HepG2 (cell line): ENCODE measurements around the gene B4GALT5. TPM values are rescaled to one million over a fixed set of nuclear protein-coding genes. Genes with fewer than 3 reads are reported as not detected.
A peak's percentile ranks its signal among the peaks of the same experiment; 100 is the strongest.

ENCODE experiments used
- CBX1 ChIP-seq: IDR thresholded peaks from one replicate; pipeline ENCODE4 v1.6.1; 2016; ENCODE audit warnings: antibody characterized with exemption, low read depth
- DR1 ChIP-seq: sonication (generic); formaldehyde crosslinking; IDR thresholded peaks from 2 replicates; pipeline ENCODE4 v1.8.0; 2021; ENCODE audit warnings: mild to moderate bottlenecking, missing genetic modification reagents, inconsistent platforms
- GZF1 ChIP-seq: sonication (generic); formaldehyde crosslinking; IDR thresholded peaks from 2 replicates; pipeline ENCODE4 v1.5.1; 2020; ENCODE audit warnings: mild to moderate bottlenecking, missing genetic modification reagents
- HOXA3 ChIP-seq: sonication (generic); formaldehyde crosslinking; IDR thresholded peaks from 2 replicates; pipeline ENCODE4 v1.5.0; 2020; ENCODE audit warnings: missing genetic modification reagents
- JUN ChIP-seq: sonication (generic); formaldehyde crosslinking; IDR thresholded peaks from 2 replicates; pipeline ENCODE4 v1.4.0; 2020; ENCODE audit warnings: mild to moderate bottlenecking, missing genetic modification reagents
- LCORL ChIP-seq, 2 experiments: fragments of 450-650 bp in 1 of 2; sonication (generic) in 1 of 2; formaldehyde crosslinking in 1 of 2; IDR thresholded peaks; 2 replicates each; pipeline versions ENCODE4 v1.5.0 to v1.6.1; 2017 to 2020; ENCODE audit warnings: antibody characterized with exemption in 1 of 2, missing genetic modification reagents in 1 of 2
- MED1 ChIP-seq: sonication (generic); formaldehyde crosslinking; IDR thresholded peaks from 2 replicates; pipeline ENCODE4 v1.4.0; 2020; ENCODE audit warnings: missing genetic modification reagents
- MEIS2 ChIP-seq: sonication (generic); formaldehyde crosslinking; IDR thresholded peaks from 2 replicates; pipeline ENCODE4 v1.9.0; 2021; ENCODE audit warnings: mild to moderate bottlenecking, missing genetic modification reagents
- NCOA1 ChIP-seq: sonication (generic); formaldehyde crosslinking; IDR thresholded peaks from 2 replicates; pipeline ENCODE4 v1.9.0; 2021; ENCODE audit warnings: missing genetic modification reagents
- SMC3 ChIP-seq: IDR thresholded peaks from 2 replicates; pipeline ENCODE4 v1.6.1; 2011; ENCODE audit warnings: low read length, improper control_type of control experiment
- SNAPC2 ChIP-seq: sonication (generic); formaldehyde crosslinking; IDR thresholded peaks from 2 replicates; pipeline ENCODE4 v1.8.1; 2022; ENCODE audit warnings: mild to moderate bottlenecking, missing genetic modification reagents
- SP2 ChIP-seq: sonication (generic); formaldehyde crosslinking; IDR thresholded peaks from 2 replicates; pipeline ENCODE4 v1.5.1; 2020; ENCODE audit warnings: mild to moderate bottlenecking, missing genetic modification reagents
- ZEB1 ChIP-seq: IDR thresholded peaks from 2 replicates; pipeline ENCODE4 v1.6.1; 2012; ENCODE audit warnings: mild to moderate bottlenecking, low read depth, inconsistent platforms; ENCODE audit not compliant: insufficient replicate concordance
- ZNF124 ChIP-seq: sonication (generic); formaldehyde crosslinking; IDR thresholded peaks from 2 replicates; pipeline ENCODE4 v1.4.0; 2020; ENCODE audit warnings: missing genetic modification reagents
- ZNF292 ChIP-seq: sonication (generic); formaldehyde crosslinking; IDR thresholded peaks from 2 replicates; pipeline ENCODE4 v1.8.1; 2022; ENCODE audit warnings: mild to moderate bottlenecking, low read depth, missing genetic modification reagents, borderline replicate concordance
- ZNF317 ChIP-seq: sonication (generic); formaldehyde crosslinking; IDR thresholded peaks from 2 replicates; pipeline ENCODE4 v1.5.0; 2020; ENCODE audit warnings: mild to moderate bottlenecking, missing genetic modification reagents
- ZNF501 ChIP-seq: sonication (generic); formaldehyde crosslinking; IDR thresholded peaks from 2 replicates; pipeline ENCODE4 v1.5.1; 2020; ENCODE audit warnings: mild to moderate bottlenecking, moderate library complexity, missing genetic modification reagents
- ZNF557 ChIP-seq: sonication (generic); formaldehyde crosslinking; IDR thresholded peaks from 2 replicates; pipeline ENCODE4 v1.4.0; 2020; ENCODE audit warnings: missing genetic modification reagents
- ZNF878 ChIP-seq: sonication (generic); formaldehyde crosslinking; IDR thresholded peaks from 2 replicates; pipeline ENCODE4 v1.8.1; 2023; ENCODE audit warnings: mild to moderate bottlenecking, missing genetic modification reagents, moderate library complexity
- ZSCAN20 ChIP-seq: sonication (generic); formaldehyde crosslinking; IDR thresholded peaks from 2 replicates; pipeline ENCODE4 v1.4.0; 2020; ENCODE audit warnings: missing genetic modification reagents, mild to moderate bottlenecking, borderline replicate concordance
- polyA plus RNA-seq, 8 experiments: library from polyadenylated mRNA; depleted of rRNA in 3 of 8; stranded (reverse) in 7 of 8; unstranded in 1 of 8; fragments of >200 nt; fragmentation: Illumina TruSeq in 4 of 8; extraction: Trizol in 4 of 8; gene quantifications; 2 replicates each; pipeline versions ENCODE4 v1.2.1 to v1.2.3, GENCODE V29; 2011 to 2016; ENCODE audit warnings: low read depth in 4 of 8, missing spikeins in 1 of 8, mixed read lengths in 1 of 8; ENCODE audit not compliant: insufficient read depth in 1 of 8
- total RNA-seq, 5 experiments: library from RNA; depleted of rRNA; stranded (reverse); fragments of >200 nt; fragmentation: Illumina TruSeq; extraction: Trizol; gene quantifications; 2 replicates each; pipeline ENCODE4 v1.2.3, GENCODE V29; 2016; ENCODE audit warnings: low read depth in 1 of 5
- TF ChIP-seq, protein P1 (sequence below): sonication (generic); formaldehyde crosslinking; conservative IDR thresholded peaks from 2 replicates; pipeline ENCODE4 v1.8.0; 2022; ENCODE audit warnings: mild to moderate bottlenecking, moderate library complexity, missing genetic modification reagents
- TF ChIP-seq, protein P2 (sequence below): IDR thresholded peaks from 2 replicates; pipeline ENCODE4 v1.6.1; 2018; ENCODE audit warnings: missing genetic modification reagents, mild to moderate bottlenecking, missing compliant biosample characterization
- TF ChIP-seq, protein P3 (sequence below): sonication (generic); formaldehyde crosslinking; IDR thresholded peaks from 2 replicates; pipeline ENCODE4 v1.4.0; 2020; ENCODE audit warnings: mild to moderate bottlenecking, missing genetic modification reagents

The B4GALT5 gene
- total and polyA plus RNA-seq, 2 of the 13 experiments (the other 11 are each of a cell fraction or from before 2014, with no cell fraction given) = 27.3 to 30.9 TPM

DNA sequence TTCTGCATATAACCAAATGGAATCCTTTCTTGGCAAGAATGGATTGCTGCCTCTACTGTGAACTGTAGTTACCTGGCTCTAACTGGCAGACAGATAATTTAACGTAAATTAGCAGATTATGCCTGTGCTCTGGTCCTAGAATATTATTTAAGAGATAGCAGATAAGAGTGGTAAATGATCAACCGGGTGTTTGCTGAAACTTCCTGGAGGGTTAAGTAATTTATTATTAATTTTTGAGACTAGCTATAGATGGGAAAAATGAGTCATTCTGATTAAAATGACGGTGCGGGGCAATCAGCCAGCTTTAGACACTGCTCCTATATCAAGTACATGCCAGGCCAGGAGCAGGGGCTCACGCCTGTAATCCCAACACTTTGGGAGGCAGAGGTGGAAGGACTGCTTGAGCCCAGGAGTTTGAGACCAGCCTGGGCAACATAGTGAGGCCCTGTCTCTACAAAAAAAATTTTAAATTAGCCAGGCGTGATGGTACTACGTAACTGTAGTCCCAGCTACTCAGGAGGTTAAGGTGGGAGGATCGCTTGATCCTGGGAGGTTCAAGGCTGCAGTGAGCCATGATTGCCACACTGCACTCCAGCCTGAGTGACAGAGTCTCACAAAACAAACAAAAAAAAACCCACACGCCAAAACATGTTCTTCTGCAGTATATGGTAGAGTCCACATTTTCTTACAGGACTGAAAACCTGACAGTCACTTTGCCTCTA is 22.6 kb downstream of the B4GALT5 start (continued):
- TF ChIP-seq SNAPC2 (no peak), ZEB1 (peak; percentile 79), CBX1 (peak; percentile 78), ZNF878 (CRISPR knock-in tag) (0 out of 2 replicates have a peak, but pooled peaks have one; percentile 38), ZNF317 (CRISPR knock-in tag) (peak; percentile 57), DR1 (peak; percentile 36; the same call in 1 of the 2 replicates), ZSCAN20 (CRISPR knock-in tag) (peak; percentile 72; the same call in 1 of the 2 replicates), ZNF557 (CRISPR knock-in tag) (no peak; the same call in 1 of the 2 replicates), NCOA1 (CRISPR knock-in tag) (no peak), ZNF501 (CRISPR knock-in tag) (peak; percentile 82), MED1 (CRISPR knock-in tag) (peak; percentile 94), MEIS2 (CRISPR knock-in tag) (peak; percentile 98), LCORL (IDR thresholded peaks at IDR 0.05) (0 out of 2 replicates have a peak, but pooled peaks have one; percentile 9), LCORL (CRISPR knock-in tag; IDR thresholded peaks at IDR 0.05) (peak; percentile 93), SMC3 (peak; percentile 55), SP2 (CRISPR knock-in tag) (no peak), ZNF292 (CRISPR knock-in tag) (peak; percentile 98), ZNF124 (CRISPR knock-in tag) (peak; percentile 37; the same call in 1 of the 2 replicates), GZF1 (no peak), JUN (0 out of 2 replicates have a peak, but pooled peaks have one; percentile 32), HOXA3 (CRISPR knock-in tag) (peak; percentile 95)
- TF ChIP-seq, protein P1, sequence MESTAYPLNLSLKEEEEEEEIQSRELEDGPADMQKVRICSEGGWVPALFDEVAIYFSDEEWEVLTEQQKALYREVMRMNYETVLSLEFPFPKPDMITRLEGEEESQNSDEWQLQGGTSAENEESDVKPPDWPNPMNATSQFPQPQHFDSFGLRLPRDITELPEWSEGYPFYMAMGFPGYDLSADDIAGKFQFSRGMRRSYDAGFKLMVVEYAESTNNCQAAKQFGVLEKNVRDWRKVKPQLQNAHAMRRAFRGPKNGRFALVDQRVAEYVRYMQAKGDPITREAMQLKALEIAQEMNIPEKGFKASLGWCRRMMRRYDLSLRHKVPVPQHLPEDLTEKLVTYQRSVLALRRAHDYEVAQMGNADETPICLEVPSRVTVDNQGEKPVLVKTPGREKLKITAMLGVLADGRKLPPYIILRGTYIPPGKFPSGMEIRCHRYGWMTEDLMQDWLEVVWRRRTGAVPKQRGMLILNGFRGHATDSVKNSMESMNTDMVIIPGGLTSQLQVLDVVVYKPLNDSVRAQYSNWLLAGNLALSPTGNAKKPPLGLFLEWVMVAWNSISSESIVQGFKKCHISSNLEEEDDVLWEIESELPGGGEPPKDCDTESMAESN (CRISPR knock-in tag) = peak; percentile 41; the same call in 1 of the 2 replicates
- TF ChIP-seq, protein P2, sequence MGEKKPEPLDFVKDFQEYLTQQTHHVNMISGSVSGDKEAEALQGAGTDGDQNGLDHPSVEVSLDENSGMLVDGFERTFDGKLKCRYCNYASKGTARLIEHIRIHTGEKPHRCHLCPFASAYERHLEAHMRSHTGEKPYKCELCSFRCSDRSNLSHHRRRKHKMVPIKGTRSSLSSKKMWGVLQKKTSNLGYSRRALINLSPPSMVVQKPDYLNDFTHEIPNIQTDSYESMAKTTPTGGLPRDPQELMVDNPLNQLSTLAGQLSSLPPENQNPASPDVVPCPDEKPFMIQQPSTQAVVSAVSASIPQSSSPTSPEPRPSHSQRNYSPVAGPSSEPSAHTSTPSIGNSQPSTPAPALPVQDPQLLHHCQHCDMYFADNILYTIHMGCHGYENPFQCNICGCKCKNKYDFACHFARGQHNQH (CRISPR knock-in tag) = peak; percentile 96
- TF ChIP-seq, protein P3, sequence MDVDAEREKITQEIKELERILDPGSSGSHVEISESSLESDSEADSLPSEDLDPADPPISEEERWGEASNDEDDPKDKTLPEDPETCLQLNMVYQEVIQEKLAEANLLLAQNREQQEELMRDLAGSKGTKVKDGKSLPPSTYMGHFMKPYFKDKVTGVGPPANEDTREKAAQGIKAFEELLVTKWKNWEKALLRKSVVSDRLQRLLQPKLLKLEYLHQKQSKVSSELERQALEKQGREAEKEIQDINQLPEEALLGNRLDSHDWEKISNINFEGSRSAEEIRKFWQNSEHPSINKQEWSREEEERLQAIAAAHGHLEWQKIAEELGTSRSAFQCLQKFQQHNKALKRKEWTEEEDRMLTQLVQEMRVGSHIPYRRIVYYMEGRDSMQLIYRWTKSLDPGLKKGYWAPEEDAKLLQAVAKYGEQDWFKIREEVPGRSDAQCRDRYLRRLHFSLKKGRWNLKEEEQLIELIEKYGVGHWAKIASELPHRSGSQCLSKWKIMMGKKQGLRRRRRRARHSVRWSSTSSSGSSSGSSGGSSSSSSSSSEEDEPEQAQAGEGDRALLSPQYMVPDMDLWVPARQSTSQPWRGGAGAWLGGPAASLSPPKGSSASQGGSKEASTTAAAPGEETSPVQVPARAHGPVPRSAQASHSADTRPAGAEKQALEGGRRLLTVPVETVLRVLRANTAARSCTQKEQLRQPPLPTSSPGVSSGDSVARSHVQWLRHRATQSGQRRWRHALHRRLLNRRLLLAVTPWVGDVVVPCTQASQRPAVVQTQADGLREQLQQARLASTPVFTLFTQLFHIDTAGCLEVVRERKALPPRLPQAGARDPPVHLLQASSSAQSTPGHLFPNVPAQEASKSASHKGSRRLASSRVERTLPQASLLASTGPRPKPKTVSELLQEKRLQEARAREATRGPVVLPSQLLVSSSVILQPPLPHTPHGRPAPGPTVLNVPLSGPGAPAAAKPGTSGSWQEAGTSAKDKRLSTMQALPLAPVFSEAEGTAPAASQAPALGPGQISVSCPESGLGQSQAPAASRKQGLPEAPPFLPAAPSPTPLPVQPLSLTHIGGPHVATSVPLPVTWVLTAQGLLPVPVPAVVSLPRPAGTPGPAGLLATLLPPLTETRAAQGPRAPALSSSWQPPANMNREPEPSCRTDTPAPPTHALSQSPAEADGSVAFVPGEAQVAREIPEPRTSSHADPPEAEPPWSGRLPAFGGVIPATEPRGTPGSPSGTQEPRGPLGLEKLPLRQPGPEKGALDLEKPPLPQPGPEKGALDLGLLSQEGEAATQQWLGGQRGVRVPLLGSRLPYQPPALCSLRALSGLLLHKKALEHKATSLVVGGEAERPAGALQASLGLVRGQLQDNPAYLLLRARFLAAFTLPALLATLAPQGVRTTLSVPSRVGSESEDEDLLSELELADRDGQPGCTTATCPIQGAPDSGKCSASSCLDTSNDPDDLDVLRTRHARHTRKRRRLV (CRISPR knock-in tag) = no peak
